Cardiac septum (tissue), 1 donor: Measurements from ENCODE around the gene APOB. TPM values are rescaled to one million over a fixed set of nuclear protein-coding genes. Genes with fewer than 3 reads are reported as not detected.

Source experiments
- DNase-seq: peaks from one replicate; pipeline ENCODE4 v3.0.0-alpha.2; 2020; ENCODE audit warnings: low spot score
- intact Hi-C: fragments of 100-400 bp; cut with DNase I; formaldehyde crosslinking; loops from one replicate; pipeline ENCODE4 v1.14.0; 2022
- total RNA-seq: library from RNA; stranded (reverse); fragmentation: NEBNext Ultra II Directional; extraction: Animal tissue kit (Norgen Biotek cat#: 25700); gene quantifications from one replicate; pipeline ENCODE4 v1.2.1, GENCODE V29; 2021
- donor health status: DM: no; HTN: no; CAD: no.

Gene APOB
- total RNA-seq, 1 donor from 2014 or later: 3.4 TPM

- DNase-seq: no peak
- intact Hi-C loops: no loop called here
These were observed 49.7 kb downstream of the APOB start for GRCh38 chr2:20994130-20994529.

DNA sequence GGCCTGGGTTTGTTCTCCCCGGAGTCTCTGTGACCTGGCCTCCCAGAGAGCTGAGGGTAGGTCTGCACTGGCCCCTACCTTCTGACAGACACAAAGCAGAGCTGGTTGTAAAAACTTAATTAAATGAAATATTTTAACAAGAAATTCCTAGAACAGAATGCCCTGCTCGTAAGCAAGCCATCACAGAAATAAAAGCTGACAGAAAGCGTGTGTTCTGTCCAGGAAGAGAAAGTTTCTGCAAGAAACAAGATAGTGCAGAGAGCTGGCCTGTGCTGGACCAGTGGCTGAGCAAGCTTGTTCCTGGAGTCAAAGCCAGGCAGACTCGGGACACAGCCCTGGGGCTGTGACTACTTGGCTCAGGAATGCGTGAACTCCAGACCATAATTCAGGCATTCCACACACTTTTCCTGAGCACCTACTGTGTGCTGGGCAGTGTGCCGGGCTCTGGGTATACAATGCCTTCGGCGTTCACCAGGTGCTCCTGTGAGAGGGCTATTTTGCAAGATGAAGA is 51.6 kb downstream of the APOB start:
- peak; percentile 58 for DNase-seq

GRCh38 chr2:20990442-20991430 is 53.1 kb downstream of the APOB start:
- intact Hi-C loops: no loop called here
- DNase-seq: peak; percentile 54

More for the DNA sequence above, 51.6 kb downstream of the APOB start:
- intact Hi-C loops: no loop called here

GRCh38 chr2:20989404-20989803 is 54.5 kb downstream of the APOB start:
- intact Hi-C loops: no loop called here
- DNase-seq: no peak

DNA sequence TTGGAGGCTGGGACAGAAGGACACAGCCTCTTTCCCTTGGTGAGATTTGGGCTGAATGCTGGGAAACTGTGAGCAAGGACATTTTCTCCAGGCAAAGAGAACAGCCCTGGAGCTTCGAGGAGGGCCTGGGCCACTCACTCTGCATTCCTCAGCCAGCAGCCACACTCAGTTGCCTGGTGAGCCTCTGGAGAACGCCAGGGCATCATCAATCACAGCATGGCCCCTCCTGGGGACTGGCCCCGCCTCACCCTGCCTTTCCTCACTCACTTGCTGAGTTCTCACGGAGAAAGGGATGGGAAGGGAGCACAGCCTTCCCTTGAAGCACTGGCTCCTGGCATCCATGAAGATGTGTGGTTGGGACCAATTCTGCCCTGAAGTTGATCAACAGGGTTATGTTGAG is 55.0 kb downstream of the APOB start:
- intact Hi-C loops: no loop called here
- DNase-seq: no peak

DNA sequence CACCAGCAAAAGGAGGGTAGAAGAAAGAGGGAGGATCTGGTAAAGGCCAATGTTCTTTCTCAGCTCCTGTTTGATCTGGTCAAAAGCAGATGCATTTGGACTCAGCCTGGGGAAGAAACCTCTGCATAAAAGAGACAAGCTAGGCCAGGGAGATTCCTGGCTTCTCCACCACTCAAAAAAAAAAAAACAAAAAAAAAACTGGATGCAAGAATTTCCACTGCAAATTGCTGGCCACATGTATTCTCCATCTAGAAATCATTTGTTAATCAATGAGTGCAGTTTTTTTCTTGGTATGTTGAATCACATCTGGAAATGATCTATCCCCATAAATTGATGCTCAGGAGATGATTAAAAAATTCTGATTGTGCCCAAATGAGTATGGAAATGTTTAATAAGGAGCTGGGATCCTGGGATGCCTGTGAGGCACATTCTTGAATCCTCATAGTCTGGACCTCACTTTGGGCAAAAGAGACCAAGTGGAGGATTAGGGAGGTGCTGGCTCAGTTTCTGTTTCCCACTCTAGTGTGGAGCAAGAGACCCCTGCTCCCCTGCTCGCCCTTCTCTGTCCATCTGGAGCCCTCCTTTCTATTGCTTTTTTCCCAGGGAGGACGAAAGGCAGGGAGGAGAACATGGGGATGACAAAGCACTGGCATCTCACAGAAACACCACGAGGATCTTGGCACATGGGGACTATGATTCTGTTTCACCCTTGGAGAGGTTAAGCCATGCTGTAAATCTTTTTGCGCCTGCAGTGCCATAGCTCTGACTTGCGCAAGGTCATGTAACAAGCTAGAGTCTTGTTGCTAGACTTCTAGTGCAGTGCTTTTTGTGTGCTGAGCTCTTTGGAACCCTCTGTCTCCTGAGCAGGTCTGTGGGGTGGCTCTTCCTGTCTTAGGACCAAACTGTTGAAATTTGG is 57.6 kb downstream of the APOB start:
- intact Hi-C loops: no loop called here
- no peak for DNase-seq

DNA sequence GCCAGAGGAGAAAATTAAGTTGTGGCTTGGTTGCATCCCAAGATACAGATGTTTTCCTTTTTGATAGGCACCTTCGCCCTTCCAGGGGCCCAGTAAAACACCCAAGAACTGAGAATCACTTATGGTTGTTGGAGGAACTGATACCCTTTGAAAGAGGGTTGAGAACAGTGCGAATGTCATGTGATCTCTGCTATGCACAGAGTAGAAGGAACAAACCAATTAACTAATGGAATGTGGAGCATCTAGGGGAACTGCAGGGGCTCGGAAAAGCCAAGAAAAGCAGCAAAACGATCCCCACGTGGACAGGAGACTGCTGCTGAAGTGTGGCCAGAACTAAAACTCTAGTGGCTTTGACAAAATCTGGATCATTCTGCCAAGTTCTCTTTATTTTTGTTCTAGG is 58.8 kb downstream of the APOB start:
- DNase-seq: no peak
- intact Hi-C loops: no loop called here

GRCh38 chr2:20984408-20984807 is 59.5 kb downstream of the APOB start:
- intact Hi-C loops: no loop called here

DNA sequence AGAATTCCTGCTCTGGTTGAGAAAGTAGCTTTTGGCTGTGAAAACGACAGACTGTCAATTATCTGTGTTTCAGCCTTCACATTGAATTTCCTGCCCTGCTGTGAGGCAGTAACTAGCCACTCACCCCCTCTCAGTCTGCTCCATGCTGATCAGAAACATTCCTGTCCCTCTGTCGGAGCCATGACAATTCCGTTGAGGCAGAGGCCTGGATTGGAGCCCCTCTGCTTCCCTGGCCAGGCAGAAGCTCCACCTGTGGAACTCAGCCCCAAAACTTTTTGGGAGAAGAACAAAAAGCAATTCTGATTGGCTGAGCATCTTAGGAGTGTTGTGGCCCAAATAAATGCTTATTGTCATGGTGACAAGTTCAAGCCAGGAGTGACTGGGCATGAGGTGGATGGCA is 60.0 kb downstream of the APOB start:
- peak; percentile 6 for DNase-seq
- intact Hi-C loops: no loop called here

More at GRCh38 chr2:20984408-20984807, 59.5 kb downstream of the APOB start:
- DNase-seq: no peak

DNA sequence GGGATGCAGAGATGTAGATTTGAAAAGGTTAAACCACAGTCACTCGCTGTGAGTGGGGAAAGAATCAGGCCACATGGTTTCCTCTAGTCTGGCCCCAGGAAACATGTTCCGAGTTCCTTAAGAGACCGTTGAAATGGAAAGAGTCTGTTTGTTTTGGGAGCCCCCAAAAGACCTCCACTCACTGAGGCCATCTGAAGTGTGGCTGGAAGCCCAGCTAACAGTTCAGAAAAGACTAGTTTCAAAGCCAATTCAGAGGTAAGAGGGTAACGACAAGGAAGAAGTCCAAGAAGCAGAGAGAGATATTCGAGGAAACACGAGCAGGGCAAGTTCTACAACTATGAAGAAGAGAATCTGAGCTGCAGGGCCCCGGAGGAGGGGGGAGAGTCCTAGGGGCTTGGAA is 61.0 kb downstream of the APOB start:
- intact Hi-C loops: no loop called here

DNA sequence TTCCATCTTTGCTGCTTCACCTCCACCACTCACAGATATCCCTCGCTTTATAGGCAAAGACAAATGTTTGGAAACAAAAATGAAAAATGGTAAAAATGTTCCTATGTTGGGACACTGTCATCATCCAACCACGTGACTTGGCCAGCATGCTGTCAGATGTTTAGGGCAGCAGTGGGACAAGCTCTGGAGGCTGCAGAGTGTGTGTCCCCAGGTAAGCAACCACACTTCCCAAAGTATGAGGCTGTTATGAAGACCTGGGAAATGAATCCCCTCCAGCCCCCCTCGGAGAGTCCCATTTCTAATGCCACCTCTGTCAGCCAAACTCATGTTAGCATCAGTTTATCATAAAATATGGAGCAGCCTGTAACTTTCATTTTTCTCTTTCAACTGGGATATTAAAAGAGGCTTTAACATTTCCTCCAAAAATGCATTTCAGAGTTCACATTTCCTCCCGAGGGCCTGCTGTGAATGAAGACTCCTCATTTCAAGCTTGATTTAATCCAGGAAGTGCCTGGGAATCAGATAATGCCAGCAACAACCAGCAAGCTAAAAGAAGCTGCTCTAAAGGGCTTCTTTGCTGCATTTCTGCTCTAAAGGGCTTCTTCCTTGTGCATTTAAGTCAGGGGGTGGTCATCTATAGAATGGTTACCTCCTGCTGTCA is 66.2 kb downstream of the APOB start:
- peak; percentile 24 for DNase-seq
- intact Hi-C loops: no loop called here

More for the DNA sequence above, 61.0 kb downstream of the APOB start:
- no peak for DNase-seq

DNA sequence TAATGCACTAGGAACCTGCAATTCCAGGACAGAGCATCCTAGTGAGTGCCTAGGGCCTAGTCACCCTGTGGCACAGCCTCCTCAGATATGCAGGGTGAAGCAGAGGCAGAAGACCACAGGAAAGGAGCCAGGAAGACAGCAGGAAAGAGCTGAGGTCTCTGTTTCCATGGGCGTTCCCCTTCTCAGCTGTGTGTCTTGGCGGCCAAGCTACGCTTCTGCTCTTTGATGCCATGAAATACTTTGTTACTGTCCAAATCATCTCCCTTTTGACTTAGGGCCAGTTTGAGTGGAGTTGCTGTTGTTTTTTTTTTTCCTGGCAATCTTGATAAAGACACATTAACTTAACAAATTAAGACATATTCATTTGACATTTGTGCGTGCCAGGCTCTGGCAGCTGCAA is 67.3 kb downstream of the APOB start:
- intact Hi-C loops: no loop called here
- peak; percentile 36 for DNase-seq

DNA sequence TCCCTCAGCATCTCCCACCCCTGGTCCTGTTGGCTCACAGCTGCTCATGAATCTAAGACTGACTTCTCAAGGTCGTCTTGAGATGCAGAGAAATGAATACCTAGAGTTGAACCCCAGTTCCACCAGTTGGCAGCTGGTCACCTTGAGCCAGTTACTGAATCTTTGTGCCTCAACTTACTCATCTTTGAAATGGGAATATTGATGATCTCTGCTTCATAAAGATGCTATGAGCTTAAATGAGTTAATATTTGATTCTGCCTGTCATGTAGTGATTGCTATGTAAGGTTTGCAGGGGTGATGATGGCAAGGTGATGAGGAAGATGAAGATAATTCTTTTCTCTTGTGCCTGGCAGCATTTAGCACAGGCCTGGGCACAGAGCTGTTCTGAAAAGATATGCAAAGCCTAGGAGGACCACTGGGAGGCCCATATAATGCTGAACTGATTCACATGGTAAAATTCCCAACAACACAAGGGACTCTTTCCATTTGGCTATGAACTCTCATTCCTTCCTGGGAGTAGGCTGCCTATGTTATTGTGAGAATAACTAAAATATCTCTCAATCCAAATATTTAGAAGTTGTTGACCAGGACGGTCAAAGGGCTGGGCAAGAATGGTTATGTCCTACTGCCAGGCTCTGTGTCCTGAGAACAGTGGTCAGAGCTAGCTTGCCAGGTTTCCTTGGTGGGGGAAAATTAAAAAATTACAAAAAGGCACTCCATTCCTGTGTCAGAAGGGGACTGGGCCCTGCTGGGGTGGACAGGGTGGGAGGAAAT is 70.9 kb downstream of the APOB start:
- no peak for DNase-seq
- intact Hi-C loops: no loop called here

- intact Hi-C loops: no loop called here
- peak; percentile 26 for DNase-seq
These were observed 71.8 kb downstream of the APOB start for GRCh38 chr2:20972110-20972509.

DNA sequence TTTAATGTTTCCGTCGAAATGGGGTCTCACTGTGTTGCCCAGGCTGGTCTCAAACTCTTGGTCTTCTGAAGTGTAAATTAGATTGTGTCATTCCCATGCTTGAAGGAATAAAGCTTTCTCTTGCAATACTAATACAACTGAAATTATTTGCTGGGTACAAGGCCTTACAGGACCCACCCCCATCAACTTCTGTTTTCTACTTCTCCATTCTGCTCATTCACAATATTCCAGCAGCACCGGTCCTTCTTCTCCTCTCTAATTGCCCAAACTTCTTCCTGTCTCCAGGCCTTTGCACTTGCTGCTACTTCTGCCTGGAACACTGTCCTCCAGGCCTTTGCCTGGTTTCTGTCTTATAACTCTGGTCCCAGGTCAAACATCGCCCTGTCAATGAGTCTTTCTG is 73.8 kb downstream of the APOB start:
- DNase-seq: no peak
- intact Hi-C loops: no loop called here

GRCh38 chr2:20966061-20966595 is 77.7 kb downstream of the APOB start:
- peak; percentile 36 for DNase-seq
- intact Hi-C loops: no loop called here

GRCh38 chr2:20965221-20965620 is 78.7 kb downstream of the APOB start:
- DNase-seq: peak; percentile 61
- intact Hi-C loops: no loop called here

- DNase-seq: no peak
- intact Hi-C loops: loop anchor here (1.0 to 2.0 kb wide), 2 partner anchors 183 to 303 kb away; no protein-coding TSS in a partner anchor
These were observed 80.0 kb downstream of the APOB start for GRCh38 chr2:20963867-20964266.
